Measurements from ENCODE around the gene CTDSP2.

Gene CTDSP2

DNA sequence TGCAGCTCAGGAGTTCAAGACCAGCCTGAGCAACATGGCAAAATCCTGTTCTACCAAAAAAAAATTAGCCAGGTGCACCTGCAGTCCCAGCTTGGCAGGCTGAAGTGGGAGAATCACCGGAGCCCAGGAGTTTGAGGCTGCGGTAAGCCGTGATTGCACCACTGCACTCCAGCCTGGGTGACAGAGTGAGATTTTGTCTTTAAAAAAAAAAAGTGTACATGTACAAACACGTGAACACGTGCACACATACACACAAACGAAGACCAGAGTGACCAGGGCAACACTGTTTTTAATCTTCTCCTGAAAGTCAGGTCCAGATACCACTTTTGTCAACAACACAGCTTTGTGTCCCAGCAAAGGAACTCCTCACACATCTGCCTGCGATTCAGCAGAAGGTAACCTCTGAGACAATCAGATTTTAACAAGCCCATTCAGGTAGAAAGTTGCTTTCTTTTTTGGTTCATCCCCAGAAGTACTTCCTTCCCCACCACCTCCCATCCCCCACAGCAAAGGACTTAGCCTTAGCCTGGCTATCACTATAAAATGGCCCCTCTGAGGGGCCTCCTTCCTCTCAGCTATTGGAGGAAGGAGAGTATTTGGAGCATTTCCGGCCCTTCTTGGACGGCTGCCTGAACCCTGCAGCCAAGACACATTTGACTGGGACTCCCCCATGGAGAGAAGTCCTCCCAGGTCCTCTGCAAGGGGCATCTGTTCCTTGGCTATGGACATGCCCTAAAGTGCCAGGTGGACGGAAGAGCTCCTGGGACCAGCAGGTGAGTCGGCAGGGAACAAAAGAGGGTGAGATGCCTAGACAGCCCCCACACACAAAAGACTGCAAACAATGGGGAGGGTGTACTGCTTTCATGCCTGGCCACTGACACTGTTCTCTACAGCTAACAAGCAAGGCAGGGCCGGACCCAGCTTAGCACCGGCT lies 9.8 kb downstream of the CTDSP2 start:
- Histone ChIP-seq H3K27ac (ENCODE audit: insufficient read depth, low read length, poor library complexity, severe bottlenecking) (peak overlapping the region; percentile 75), H3K4me3 (ENCODE audit: insufficient read depth, low read depth, low read length, poor library complexity, severe bottlenecking) (peak overlapping the region; percentile 12), H3K4me1 (ENCODE audit: control insufficient read depth, insufficient read depth, low read length, poor library complexity, severe bottlenecking) (peaks cover 94% of the 10 kb centered on the region), H3K27me3 (replicated peaks; ENCODE audit: control insufficient read depth, insufficient read depth, low read length, poor library complexity, severe bottlenecking) (no peaks in the 10 kb centered on the region), H3K36me3 (ENCODE audit: control insufficient read depth, insufficient read depth, low read length) (no peaks in the 10 kb centered on the region), H3K9me3 (ENCODE audit: control insufficient read depth, low read length) (no peaks in the 10 kb centered on the region)
- DNase-seq: no peak

DNA sequence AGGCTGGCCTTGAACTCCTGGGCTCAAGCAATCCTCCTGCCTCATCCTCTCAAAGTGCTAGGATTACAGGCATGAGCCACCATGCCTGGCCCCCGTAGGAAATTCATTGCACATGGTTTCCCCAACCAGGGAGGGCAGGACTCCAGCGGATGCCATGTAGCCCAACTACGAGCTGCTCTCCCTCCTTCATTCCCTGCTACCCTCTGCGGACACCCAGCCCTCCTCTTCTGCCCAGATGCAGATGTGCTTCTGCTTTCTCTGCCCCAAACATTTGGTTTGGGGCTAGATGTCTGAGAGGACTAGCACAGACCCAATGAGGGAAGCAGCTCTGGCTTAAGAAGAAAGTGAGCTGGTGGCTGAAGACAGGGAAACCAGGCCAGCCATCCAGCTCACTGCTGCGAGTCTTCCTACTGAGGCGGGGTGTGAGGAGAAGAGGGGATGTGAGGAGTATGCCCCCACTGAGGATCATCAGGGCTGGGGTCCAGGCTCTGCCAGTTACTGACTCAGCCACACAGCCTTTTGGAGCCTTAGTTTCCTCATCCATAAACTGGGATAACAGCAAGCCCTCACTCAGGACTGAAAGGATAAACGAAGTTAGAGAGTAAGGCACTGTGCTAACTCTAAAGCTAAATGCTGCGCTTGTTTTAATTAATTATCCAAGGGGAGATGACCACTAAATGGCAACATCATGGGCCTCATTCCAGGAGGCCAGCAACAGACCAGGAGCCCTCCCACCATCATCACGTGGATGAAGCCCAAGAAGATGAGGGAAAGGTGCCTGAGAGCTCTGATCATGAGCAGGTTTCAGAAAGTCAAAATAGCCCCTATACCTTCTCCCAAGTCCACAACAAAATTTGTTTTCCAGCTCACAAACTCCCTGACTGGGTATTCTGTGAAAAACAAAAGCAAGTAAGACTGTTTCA lies 10.9 kb downstream of the CTDSP2 start:
- Histone ChIP-seq H3K27ac (ENCODE audit: insufficient read depth, low read length, poor library complexity, severe bottlenecking) (peak overlapping the region; percentile 75), H3K9me3 (ENCODE audit: control insufficient read depth, low read length) (no peaks in the 10 kb centered on the region), H3K27me3 (replicated peaks; ENCODE audit: control insufficient read depth, insufficient read depth, low read length, poor library complexity, severe bottlenecking) (no peaks in the 10 kb centered on the region), H3K4me3 (ENCODE audit: insufficient read depth, low read depth, low read length, poor library complexity, severe bottlenecking) (peak overlapping the region; percentile 12), H3K36me3 (ENCODE audit: control insufficient read depth, insufficient read depth, low read length) (no peaks in the 10 kb centered on the region), H3K4me1 (ENCODE audit: control insufficient read depth, insufficient read depth, low read length, poor library complexity, severe bottlenecking) (peaks cover 95% of the 10 kb centered on the region)
- DNase-seq: no peak

DNA sequence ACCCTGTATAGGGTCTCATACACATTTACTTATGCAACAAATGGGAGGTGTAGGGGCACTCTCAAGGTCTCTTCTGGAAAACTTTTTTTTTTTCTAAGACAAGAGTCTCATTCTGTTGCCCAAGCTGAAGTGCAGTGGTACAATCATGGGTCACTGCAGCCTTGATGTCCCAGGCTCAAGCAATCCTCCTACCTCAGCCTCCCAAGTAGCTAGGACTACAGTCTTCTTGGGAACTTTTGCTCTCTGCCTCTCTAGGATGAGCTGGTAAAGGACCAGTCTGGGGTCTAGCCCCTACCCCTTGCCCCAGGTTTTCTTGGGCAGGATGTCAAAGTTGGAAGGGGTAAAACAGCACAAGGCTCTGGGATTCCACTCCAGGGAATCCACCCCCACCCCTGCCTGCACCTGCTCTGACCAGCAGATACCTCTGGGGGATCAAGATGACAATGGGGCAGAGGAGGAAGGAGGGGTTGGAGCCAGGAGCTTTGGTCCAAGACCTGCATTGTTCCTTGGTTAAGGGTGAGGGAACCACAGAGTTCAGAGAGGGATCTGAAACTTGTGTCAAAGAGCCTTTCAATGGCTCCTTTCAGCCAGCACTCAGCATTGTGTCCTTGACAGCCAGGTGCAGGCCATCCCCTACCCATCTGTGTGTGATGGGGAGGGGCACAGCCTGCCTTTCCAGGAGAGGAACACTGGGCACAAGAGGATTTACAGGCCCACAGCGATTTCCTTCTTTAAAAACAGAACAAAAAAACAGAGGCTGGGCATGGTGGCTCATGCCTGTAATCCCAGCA lies 12.2 kb downstream of the CTDSP2 start:
- no peak overlapping the region for H3K4me3 ChIP-seq (ENCODE audit: insufficient read depth, low read depth, low read length, poor library complexity, severe bottlenecking)
- peak overlapping the region; percentile 56 for H3K27ac ChIP-seq (ENCODE audit: insufficient read depth, low read length, poor library complexity, severe bottlenecking)
- H3K9me3 ChIP-seq (ENCODE audit: control insufficient read depth, low read length): no peaks in the 10 kb centered on the region
- no peak for DNase-seq
- H3K4me1 ChIP-seq (ENCODE audit: control insufficient read depth, insufficient read depth, low read length, poor library complexity, severe bottlenecking): peaks cover 83% of the 10 kb centered on the region
- peaks cover 1% of the 10 kb centered on the region for H3K36me3 ChIP-seq (ENCODE audit: control insufficient read depth, insufficient read depth, low read length)
- H3K27me3 ChIP-seq (replicated peaks; ENCODE audit: control insufficient read depth, insufficient read depth, low read length, poor library complexity, severe bottlenecking): no peaks in the 10 kb centered on the region

DNA sequence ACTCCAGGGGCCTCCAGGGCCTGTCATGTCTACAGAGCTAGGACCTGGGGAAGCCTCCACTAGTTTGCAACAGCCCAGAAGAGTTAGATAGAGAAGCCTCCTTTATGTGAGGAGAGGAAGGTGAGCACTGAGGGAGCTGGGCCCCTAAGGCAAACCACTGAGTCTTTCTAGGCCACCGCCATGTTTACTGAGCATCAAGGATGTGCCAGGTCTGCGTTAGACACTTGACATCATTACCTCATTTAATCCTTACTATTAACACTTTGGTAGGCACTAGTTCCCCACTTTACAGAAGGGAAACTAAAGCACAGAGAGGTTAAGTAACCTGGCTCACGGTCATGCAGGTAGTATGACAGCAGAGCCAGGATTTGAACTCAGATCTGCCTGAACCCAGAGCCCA lies 12.9 kb downstream of the CTDSP2 start:
- H3K27ac ChIP-seq (ENCODE audit: insufficient read depth, low read length, poor library complexity, severe bottlenecking): peak overlapping the region; percentile 63
- DNase-seq: no peak
- H3K36me3 ChIP-seq (ENCODE audit: control insufficient read depth, insufficient read depth, low read length): peaks cover 7% of the 10 kb centered on the region
- peaks cover 78% of the 10 kb centered on the region for H3K4me1 ChIP-seq (ENCODE audit: control insufficient read depth, insufficient read depth, low read length, poor library complexity, severe bottlenecking)
- H3K9me3 ChIP-seq (ENCODE audit: control insufficient read depth, low read length): no peaks in the 10 kb centered on the region
- no peak overlapping the region for H3K4me3 ChIP-seq (ENCODE audit: insufficient read depth, low read depth, low read length, poor library complexity, severe bottlenecking)
- no peaks in the 10 kb centered on the region for H3K27me3 ChIP-seq (replicated peaks; ENCODE audit: control insufficient read depth, insufficient read depth, low read length, poor library complexity, severe bottlenecking)

DNA sequence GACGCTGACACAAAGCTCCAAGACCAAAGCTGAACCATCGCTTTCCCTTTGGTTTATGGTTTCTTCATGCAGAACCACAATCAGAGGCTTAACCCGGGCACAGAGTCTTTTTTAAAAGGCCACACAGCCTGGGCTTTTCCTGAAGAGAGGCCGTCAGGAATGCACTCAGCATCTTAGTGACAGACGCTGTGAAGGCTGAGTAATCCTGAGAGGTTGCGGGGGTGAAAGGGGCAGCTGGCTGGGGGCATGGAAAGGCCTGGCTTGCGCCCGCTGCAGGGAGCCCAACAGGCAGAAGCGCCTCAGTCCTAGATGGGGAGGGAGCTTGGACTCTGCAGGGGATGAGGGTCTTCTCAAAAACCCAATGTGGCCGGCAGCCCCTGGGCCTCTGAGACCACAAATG lies 13.6 kb downstream of the CTDSP2 start:
- Histone ChIP-seq H3K36me3 (ENCODE audit: control insufficient read depth, insufficient read depth, low read length) (peaks cover 13% of the 10 kb centered on the region), H3K27ac (ENCODE audit: insufficient read depth, low read length, poor library complexity, severe bottlenecking) (peak overlapping the region; percentile 63), H3K4me1 (ENCODE audit: control insufficient read depth, insufficient read depth, low read length, poor library complexity, severe bottlenecking) (peaks cover 70% of the 10 kb centered on the region), H3K4me3 (ENCODE audit: insufficient read depth, low read depth, low read length, poor library complexity, severe bottlenecking) (no peak overlapping the region), H3K27me3 (replicated peaks; ENCODE audit: control insufficient read depth, insufficient read depth, low read length, poor library complexity, severe bottlenecking) (no peaks in the 10 kb centered on the region), H3K9me3 (ENCODE audit: control insufficient read depth, low read length) (no peaks in the 10 kb centered on the region)
- no peak for DNase-seq

DNA sequence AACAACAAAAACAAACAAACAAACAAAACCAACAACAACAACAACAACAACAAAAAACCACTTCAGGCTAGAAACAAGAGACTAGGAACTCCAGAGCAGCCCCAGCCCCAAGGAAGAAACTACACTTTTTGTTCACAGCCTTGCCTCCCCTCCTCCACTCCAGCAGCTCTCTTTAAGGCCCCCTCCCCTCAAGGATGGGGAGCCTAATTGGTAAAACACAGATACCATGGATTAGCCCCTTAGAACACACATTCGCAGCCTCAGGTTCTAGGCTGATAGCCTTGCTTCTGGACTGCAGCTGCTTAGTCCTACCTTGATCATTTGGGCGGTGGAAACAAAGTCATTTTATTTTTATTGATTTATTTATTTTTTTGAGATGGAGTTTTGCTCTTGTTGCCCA lies 16.1 kb downstream of the CTDSP2 start:
- peaks cover 39% of the 10 kb centered on the region for H3K36me3 ChIP-seq (ENCODE audit: control insufficient read depth, insufficient read depth, low read length)
- H3K27ac ChIP-seq (ENCODE audit: insufficient read depth, low read length, poor library complexity, severe bottlenecking): no peak overlapping the region
- H3K27me3 ChIP-seq (replicated peaks; ENCODE audit: control insufficient read depth, insufficient read depth, low read length, poor library complexity, severe bottlenecking): no peaks in the 10 kb centered on the region
- H3K4me3 ChIP-seq (ENCODE audit: insufficient read depth, low read depth, low read length, poor library complexity, severe bottlenecking): no peak overlapping the region
- DNase-seq: no peak
- H3K9me3 ChIP-seq (ENCODE audit: control insufficient read depth, low read length): no peaks in the 10 kb centered on the region
- peaks cover 47% of the 10 kb centered on the region for H3K4me1 ChIP-seq (ENCODE audit: control insufficient read depth, insufficient read depth, low read length, poor library complexity, severe bottlenecking)

DNA sequence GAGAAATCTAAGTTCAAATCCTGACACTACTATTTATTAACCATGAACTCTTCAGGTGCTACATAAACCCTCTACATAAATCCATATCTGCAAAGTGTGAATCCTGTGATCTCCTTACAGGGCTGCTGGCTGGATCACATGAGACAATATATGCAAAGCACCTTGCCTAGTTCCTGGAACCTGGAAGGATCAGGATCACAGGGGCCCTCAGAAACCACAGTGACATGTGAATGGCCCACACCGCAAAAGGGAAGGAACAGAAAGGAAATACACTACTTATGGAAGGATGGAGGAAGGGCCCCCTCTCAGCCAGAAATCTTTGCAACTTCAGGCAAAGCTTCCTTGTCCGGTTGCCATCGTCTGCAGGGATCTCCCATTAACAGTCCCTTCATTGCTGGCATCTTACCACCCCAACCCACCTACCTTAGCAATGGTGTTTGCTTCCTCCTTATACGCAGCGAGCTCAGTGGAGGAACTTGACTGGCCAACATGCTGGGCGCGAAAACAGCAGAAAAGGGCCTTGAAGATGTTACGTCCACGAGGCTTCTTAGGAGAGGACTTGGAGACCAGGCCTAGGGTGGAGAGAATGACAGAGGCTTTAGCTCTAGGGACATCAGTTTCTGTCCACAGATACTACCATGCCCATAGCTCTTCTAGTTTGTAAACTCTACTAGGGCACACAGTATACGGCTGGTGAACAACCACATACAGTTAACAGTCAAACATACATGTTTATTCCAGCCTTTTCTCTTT lies 17.3 kb downstream of the CTDSP2 start:
- Histone ChIP-seq H3K9me3 (ENCODE audit: control insufficient read depth, low read length) (no peaks in the 10 kb centered on the region), H3K4me3 (ENCODE audit: insufficient read depth, low read depth, low read length, poor library complexity, severe bottlenecking) (no peak overlapping the region), H3K27ac (ENCODE audit: insufficient read depth, low read length, poor library complexity, severe bottlenecking) (no peak overlapping the region), H3K4me1 (ENCODE audit: control insufficient read depth, insufficient read depth, low read length, poor library complexity, severe bottlenecking) (peaks cover 37% of the 10 kb centered on the region), H3K36me3 (ENCODE audit: control insufficient read depth, insufficient read depth, low read length) (peaks cover 51% of the 10 kb centered on the region), H3K27me3 (replicated peaks; ENCODE audit: control insufficient read depth, insufficient read depth, low read length, poor library complexity, severe bottlenecking) (no peaks in the 10 kb centered on the region)
- DNase-seq: no peak

DNA sequence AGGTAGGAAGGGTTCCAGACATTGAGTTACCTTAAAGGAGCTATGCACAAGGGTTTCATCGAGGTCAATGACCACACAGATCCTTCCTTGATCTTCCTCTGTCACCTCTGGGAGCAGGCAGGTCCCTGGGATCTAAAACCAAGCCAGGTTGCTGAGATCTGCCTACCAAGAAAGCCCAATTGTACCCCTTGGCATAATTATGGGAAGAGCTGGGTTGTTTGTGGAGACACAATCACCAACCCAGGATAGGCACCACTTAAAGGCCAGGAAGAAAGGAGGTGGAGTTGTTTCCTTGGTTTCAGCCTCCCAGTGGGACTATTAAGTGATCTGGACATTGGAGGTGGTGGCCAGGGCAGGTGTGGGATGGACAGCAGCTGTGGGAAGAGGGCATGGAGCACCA lies 19.6 kb downstream of the CTDSP2 start:
- Histone ChIP-seq H3K4me1 (ENCODE audit: control insufficient read depth, insufficient read depth, low read length, poor library complexity, severe bottlenecking) (peaks cover 14% of the 10 kb centered on the region), H3K27ac (ENCODE audit: insufficient read depth, low read length, poor library complexity, severe bottlenecking) (peak overlapping the region; percentile 40), H3K27me3 (replicated peaks; ENCODE audit: control insufficient read depth, insufficient read depth, low read length, poor library complexity, severe bottlenecking) (no peaks in the 10 kb centered on the region), H3K4me3 (ENCODE audit: insufficient read depth, low read depth, low read length, poor library complexity, severe bottlenecking) (no peak overlapping the region), H3K36me3 (ENCODE audit: control insufficient read depth, insufficient read depth, low read length) (peaks cover 72% of the 10 kb centered on the region), H3K9me3 (ENCODE audit: control insufficient read depth, low read length) (no peaks in the 10 kb centered on the region)
- DNase-seq: no peak

DNA sequence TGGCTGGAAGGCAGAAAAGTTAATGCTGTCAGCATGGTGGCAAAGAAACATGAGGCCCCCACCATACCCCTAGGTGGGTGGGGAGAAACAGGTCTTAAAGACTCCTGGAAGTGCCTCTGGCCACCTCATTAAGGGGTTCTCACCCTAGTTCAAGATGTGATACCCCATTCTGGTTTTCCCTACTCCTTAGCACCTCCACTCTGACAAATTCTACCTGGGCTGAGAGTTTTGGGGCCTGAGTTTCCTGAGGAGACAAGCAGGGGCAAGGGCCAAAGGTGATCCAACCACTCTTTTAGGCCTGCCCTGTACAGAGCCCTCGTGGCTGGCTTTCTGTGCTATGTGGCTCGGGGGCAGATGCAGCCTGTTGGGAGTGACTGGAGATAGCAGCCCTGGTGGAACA lies 20.1 kb downstream of the CTDSP2 start:
- Histone ChIP-seq H3K27ac (ENCODE audit: insufficient read depth, low read length, poor library complexity, severe bottlenecking) (peak overlapping the region; percentile 40), H3K4me1 (ENCODE audit: control insufficient read depth, insufficient read depth, low read length, poor library complexity, severe bottlenecking) (peaks cover 9% of the 10 kb centered on the region), H3K27me3 (replicated peaks; ENCODE audit: control insufficient read depth, insufficient read depth, low read length, poor library complexity, severe bottlenecking) (no peaks in the 10 kb centered on the region), H3K36me3 (ENCODE audit: control insufficient read depth, insufficient read depth, low read length) (peaks cover 77% of the 10 kb centered on the region), H3K4me3 (ENCODE audit: insufficient read depth, low read depth, low read length, poor library complexity, severe bottlenecking) (no peak overlapping the region), H3K9me3 (ENCODE audit: control insufficient read depth, low read length) (no peaks in the 10 kb centered on the region)
- DNase-seq: no peak
